Islet precursor cell (in vitro differentiated cells): ENCODE data around the gene ARFGAP1.
"Not testable (repeated sequence)": the region's sequence is repeated elsewhere in the genome, so short reads cannot be mapped to it uniquely, and the experiment has no call there.

Experiments
- DNase-seq: peaks from one replicate; pipeline ENCODE4 v3.0.0-alpha.2; 2018

Gene ARFGAP1

GRCh38 chr20:63322146-63322932, 49.7 kb downstream of the ARFGAP1 start:
- DNase-seq, result no peak

GRCh38 chr20:63322933-63323273, 50.3 kb downstream of the ARFGAP1 start:
- DNase-seq, result no peak

GRCh38 chr20:63323357-63323981, 50.9 kb downstream of the ARFGAP1 start:
- no peak for DNase-seq

GRCh38 chr20:63325021-63325471, 52.4 kb downstream of the ARFGAP1 start:
- DNase-seq, result no peak

GRCh38 chr20:63325554-63326313, 53.1 kb downstream of the ARFGAP1 start:
- no peak for DNase-seq

GRCh38 chr20:63326314-63327230, 54.0 kb downstream of the ARFGAP1 start:
- DNase-seq, result no peak

GRCh38 chr20:63327231-63327745, 54.7 kb downstream of the ARFGAP1 start:
- DNase-seq, result no peak

- DNase-seq, result no peak
These were observed 55.5 kb downstream of the ARFGAP1 start for GRCh38 chr20:63328026-63328700.

GRCh38 chr20:63328718-63329275, 56.2 kb downstream of the ARFGAP1 start:
- no peak for DNase-seq

GRCh38 chr20:63329331-63330083, 56.9 kb downstream of the ARFGAP1 start:
- DNase-seq, result no peak

GRCh38 chr20:63330084-63330760, 57.6 kb downstream of the ARFGAP1 start:
- DNase-seq, result no peak

- DNase-seq, result peak; percentile 68
These were observed 58.3 kb downstream of the ARFGAP1 start for GRCh38 chr20:63330940-63331339.

GRCh38 chr20:63331741-63332400, 59.3 kb downstream of the ARFGAP1 start:
- no peak for DNase-seq

- no peak for DNase-seq
These were observed 60.1 kb downstream of the ARFGAP1 start for GRCh38 chr20:63332488-63333240.

- no peak for DNase-seq
These were observed 60.7 kb downstream of the ARFGAP1 start for GRCh38 chr20:63333241-63333836.

- no peak for DNase-seq
These were observed 61.7 kb downstream of the ARFGAP1 start for GRCh38 chr20:63334356-63334755.

- DNase-seq, result not testable (repeated sequence)
These were observed 62.4 kb downstream of the ARFGAP1 start for GRCh38 chr20:63335060-63335459.

GRCh38 chr20:63335711-63336110, 63.1 kb downstream of the ARFGAP1 start:
- DNase-seq, result no peak
